Kidney (tissue), 14 donors: ENCODE results near the gene NDUFAF8. TPM values are rescaled to one million over a fixed set of nuclear protein-coding genes. Genes with fewer than 3 reads are reported as not detected.

Experiments used
- DNase-seq, 5 donors: peaks; one replicate each; pipeline ENCODE4 v3.0.0-alpha.2; 2013 to 2020
- FAIRE-seq: peaks from 2 replicates; lab custom pipeline; 2012; peaks lifted over from hg19 to GRCh38; lab: Jason Lieb, UNC
- H3K27ac ChIP-seq, 2 donors: one replicate each; pipeline ENCODE4 v1.7.0; 2013; ENCODE audit warnings: low read depth in 2 of 2, low read length in 2 of 2, inconsistent platforms in 1 of 2
- H3K27me3 ChIP-seq: one replicate; pipeline ENCODE4 v1.7.1; 2013; ENCODE audit warnings: low read length, inconsistent platforms; ENCODE audit not compliant: control insufficient read depth, insufficient read depth
- H3K36me3 ChIP-seq, 3 donors: one replicate each; pipeline versions ENCODE4 v1.7.0 to v1.7.1; 2013; ENCODE audit warnings: low read length in 3 of 3, control low read depth in 1 of 3, inconsistent platforms in 1 of 3; ENCODE audit not compliant: insufficient read depth in 3 of 3, control insufficient read depth in 2 of 3
- H3K4me1 ChIP-seq, 3 donors: one replicate each; pipeline versions ENCODE4 v1.7.0 to v1.7.1; 2013; ENCODE audit warnings: low read length in 3 of 3, inconsistent platforms in 1 of 3, low read depth in 1 of 3; ENCODE audit not compliant: control insufficient read depth in 2 of 3, insufficient read depth in 2 of 3
- H3K4me3 ChIP-seq, 3 donors: one replicate each; pipeline versions ENCODE4 v1.7.0 to v1.8.1; 2013; ENCODE audit warnings: low read length in 3 of 3, control low read depth in 1 of 3, inconsistent platforms in 1 of 3
- H3K9ac ChIP-seq, 3 donors: one replicate each; pipeline versions ENCODE4 v1.7.0 to v1.7.1; 2013; ENCODE audit warnings: low read length in 3 of 3, control low read depth in 1 of 3, inconsistent platforms in 1 of 3
- H3K9me3 ChIP-seq, 3 donors: one replicate each; pipeline versions ENCODE4 v1.7.0 to v1.7.1; 2013; ENCODE audit warnings: low read length in 3 of 3, control low read depth in 1 of 3, inconsistent platforms in 1 of 3; ENCODE audit not compliant: control insufficient read depth in 2 of 3, insufficient read depth in 1 of 3
- intact Hi-C: fragments of 100-400 bp; cut with DNase I; formaldehyde crosslinking; loops from one replicate; pipeline ENCODE4 v1.11.1; 2022
- polyA plus RNA-seq: library from polyadenylated mRNA; stranded (reverse); fragments of 350-450 nt; fragmentation: Illumina TruSeq; extraction: RNeasy Lipid Tissue Mini Kit (QIAGEN cat#74804); gene quantifications from one replicate; pipeline ENCODE4 v1.2.3, GENCODE V29; 2014; ENCODE audit warnings: low read depth, low replicate concordance; ENCODE audit not compliant: insufficient read depth
- total RNA-seq: library from RNA; stranded (reverse); fragmentation: NEBNext Ultra II Directional; extraction: Animal tissue kit (Norgen Biotek cat#: 25700); gene quantifications from one replicate; pipeline ENCODE4 v1.2.1, GENCODE V29; 2021
- TF ChIP-seq, protein P1 (sequence below): IDR thresholded peaks from 3 replicates; pipeline ENCODE4 v1.5.1; 2012; ENCODE audit warnings: mild to moderate bottlenecking, moderate library complexity, borderline replicate concordance; ENCODE audit not compliant: insufficient read depth; ENCODE audit errors: extremely low read depth
- donor health status: control.
- donor health status: control.
- donor health status: control.
- donor health status: control.
- donor health status: control.
- donor health status: DM: yes; HTN: yes; CAD: no.
- donor health status: Normal renal cell carcinoma (clear cell type).

NDUFAF8 gene
- total and polyA plus RNA-seq, 2 donors from 2014 or later = 38.6 to 134 TPM

DNA sequence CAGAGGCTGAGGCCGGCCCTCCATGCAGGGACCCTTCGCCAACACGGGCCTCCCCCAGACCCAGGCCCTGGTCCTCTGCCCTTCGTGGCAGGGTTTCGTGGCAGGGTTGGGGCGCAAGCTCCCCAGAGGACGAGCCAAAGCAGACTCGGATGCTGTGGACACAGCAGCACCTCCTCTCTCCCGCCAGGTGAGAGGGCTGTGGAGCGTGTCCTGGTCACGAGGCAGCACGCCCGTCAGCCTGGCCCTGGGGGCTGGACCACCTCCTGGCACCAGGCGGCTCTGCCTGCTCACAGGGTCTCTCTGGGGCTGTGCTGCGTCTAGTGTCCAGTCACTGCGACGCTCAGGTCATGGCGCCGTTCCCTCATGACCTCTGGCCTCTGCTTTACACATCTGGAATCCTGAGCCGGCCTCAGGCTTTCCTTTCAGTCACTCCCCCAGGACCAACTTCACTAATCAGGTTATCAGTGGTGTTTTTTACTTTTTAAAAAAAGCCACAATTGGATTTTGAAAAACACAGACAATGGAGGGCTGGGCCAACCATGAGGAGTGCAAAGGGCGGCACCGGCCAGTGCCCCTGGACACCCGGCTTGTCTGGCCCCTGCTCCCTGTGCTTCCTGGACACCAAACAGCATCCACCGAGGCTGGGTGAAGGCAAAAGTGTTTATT lies 5.4 kb downstream of the NDUFAF8 start:
- H3K4me3 ChIP-seq = no peak overlapping the region

DNA sequence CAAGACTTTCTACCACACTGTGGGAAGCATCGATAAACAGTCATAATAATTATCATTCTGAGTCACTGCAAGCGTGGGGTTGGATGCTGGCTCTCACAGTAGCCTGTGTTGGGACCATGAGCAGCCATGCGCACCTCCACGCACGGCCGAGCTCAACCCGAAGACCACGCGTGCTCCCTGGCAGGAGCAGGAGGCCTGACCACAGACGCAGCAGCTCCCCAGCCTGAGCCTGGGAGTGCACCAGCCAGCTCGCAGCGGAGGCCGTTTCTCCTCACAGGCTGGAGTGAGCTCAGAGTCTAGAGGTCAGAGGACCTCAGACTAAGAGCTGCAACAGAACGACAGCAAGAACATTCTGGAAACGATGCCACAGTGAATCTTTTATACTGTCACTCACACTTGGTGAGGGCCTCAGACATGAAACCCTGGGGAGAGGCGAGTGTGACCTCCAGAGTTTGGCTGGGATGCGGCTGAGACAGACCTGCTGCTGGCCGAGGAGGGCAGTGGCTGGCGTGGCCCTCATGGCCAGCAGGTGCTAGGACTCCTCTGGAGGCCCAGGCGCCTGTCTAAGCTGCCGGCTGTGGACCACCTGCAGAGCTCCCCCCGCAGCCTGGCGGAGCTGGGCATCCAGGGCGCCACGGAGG lies 6.0 kb downstream of the NDUFAF8 start:
- no peak overlapping the region for H3K9ac ChIP-seq
- H3K4me1 ChIP-seq = peaks cover 0 to 4% (median 2%) of the 10 kb centered on the region in 3 donors
- no peaks in the 10 kb centered on the region for H3K9me3 ChIP-seq
- peaks cover 0 to 10% (median 4%) of the 10 kb centered on the region in 3 donors for H3K36me3 ChIP-seq
- H3K27me3 ChIP-seq = no peaks in the 10 kb centered on the region
- DNase-seq (peak in 4 of 5 donors; percentile 52 to 75 (median 64)), FAIRE-seq (no peak)
- TF ChIP-seq, protein P1, sequence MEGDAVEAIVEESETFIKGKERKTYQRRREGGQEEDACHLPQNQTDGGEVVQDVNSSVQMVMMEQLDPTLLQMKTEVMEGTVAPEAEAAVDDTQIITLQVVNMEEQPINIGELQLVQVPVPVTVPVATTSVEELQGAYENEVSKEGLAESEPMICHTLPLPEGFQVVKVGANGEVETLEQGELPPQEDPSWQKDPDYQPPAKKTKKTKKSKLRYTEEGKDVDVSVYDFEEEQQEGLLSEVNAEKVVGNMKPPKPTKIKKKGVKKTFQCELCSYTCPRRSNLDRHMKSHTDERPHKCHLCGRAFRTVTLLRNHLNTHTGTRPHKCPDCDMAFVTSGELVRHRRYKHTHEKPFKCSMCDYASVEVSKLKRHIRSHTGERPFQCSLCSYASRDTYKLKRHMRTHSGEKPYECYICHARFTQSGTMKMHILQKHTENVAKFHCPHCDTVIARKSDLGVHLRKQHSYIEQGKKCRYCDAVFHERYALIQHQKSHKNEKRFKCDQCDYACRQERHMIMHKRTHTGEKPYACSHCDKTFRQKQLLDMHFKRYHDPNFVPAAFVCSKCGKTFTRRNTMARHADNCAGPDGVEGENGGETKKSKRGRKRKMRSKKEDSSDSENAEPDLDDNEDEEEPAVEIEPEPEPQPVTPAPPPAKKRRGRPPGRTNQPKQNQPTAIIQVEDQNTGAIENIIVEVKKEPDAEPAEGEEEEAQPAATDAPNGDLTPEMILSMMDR = no peak
- intact Hi-C loops = no loop called here
- H3K27ac ChIP-seq = peak overlapping the region in 1 of 2 donors; percentile 32
- no peak overlapping the region for H3K4me3 ChIP-seq

More for the DNA sequence above, 5.4 kb downstream of the NDUFAF8 start:
- H3K4me1 ChIP-seq = peaks cover 0 to 6% (median 4%) of the 10 kb centered on the region in 3 donors
- no peak overlapping the region for H3K9ac ChIP-seq
- peaks cover 0 to 5% (median under 1%) of the 10 kb centered on the region in 3 donors for H3K36me3 ChIP-seq
- intact Hi-C loops = no loop called here
- peak overlapping the region in 1 of 2 donors; percentile 23 for H3K27ac ChIP-seq
- TF ChIP-seq, protein P1 = no peak
- no peak for FAIRE-seq
- peak in 4 of 5 donors; percentile 57 to 75 (median 68) for DNase-seq
- H3K9me3 ChIP-seq = no peaks in the 10 kb centered on the region
- no peaks in the 10 kb centered on the region for H3K27me3 ChIP-seq

DNA sequence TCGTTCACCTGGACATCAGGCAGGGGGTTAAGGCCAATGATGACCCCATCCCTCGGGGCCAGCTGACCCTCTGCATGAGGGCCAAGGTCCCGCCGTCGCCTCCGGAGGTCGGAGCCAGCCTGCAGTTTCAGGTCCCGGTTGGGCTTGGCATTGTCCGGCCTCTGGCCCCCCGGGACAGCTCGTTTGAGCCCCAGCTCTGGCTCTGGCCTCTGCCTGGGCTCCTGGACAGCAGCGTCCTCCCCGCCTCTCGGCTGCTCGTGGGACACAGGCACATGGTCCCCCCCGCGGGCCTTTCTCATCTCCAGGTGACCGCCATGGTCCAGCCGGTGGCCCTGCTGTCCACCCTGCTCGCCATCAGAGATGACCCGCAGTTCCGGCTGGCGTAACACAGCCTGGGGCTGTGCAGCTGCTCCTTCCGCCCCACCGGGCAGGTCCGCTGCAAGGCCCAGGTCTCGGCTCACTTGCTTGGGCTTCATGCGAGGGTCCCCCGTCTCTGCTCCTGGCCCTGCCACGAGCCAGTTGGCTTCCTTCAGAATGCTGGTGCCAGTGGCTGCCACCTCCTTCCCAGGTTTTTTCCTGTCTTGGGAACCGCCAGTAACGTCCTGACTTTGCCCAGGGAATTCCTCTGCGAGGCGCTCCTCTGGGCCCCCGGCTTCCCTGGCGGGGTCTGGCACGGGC lies 6.7 kb downstream of the NDUFAF8 start:
- DNase-seq = peak in 2 of 5 donors; percentile 66 to 74
- FAIRE-seq = no peak
- Histone ChIP-seq H3K27me3 (no peaks in the 10 kb centered on the region), H3K36me3 (peaks cover 0 to 10% (median 4%) of the 10 kb centered on the region in 3 donors), H3K9me3 (no peaks in the 10 kb centered on the region), H3K4me1 (peaks cover 0 to 4% (median 2%) of the 10 kb centered on the region in 3 donors), H3K4me3 (no peak overlapping the region), H3K9ac (no peak overlapping the region), H3K27ac (peak overlapping the region in 1 of 2 donors; percentile 32)
- TF ChIP-seq, protein P1 = no peak
- intact Hi-C loops = no loop called here
